ENCODE results near the gene GPN3.

DNA sequence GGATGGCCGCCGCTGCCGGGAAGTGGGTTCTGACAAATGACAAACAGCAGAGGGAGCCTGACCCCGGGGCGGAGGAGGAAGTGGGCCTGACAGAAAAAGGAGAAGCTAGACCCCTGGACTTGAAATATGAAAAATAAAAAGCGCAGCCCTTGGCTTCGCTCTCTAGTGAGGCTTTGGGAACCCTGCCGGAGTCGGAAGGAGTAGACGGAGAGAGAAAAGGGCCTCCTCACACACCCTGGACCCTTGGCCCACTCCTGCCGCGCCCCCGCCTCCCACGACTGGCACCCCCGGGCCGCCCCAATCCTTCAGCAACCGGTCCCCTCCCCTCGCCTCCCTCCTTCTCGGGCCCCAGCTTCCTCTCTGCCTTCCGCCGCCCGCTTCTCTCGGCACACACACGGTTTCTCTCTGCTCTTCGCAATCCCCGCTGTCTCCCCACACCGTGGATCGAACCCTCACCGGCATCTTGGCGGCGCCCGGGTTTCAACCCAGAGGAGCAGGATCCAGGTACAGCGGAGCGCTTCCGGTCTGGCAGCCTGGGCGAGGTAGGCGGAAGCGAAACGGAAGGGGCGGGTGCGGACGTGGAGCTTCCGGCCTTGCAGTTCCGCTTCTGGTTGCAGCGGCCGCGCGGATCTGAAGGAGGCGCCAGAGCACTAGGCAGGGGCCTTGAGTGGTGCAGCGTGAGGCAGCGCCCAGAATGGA, 18.1 kb downstream of the GPN3 start, which contains the start of gene ARPC3:
- TF ChIP-seq, protein P1, sequence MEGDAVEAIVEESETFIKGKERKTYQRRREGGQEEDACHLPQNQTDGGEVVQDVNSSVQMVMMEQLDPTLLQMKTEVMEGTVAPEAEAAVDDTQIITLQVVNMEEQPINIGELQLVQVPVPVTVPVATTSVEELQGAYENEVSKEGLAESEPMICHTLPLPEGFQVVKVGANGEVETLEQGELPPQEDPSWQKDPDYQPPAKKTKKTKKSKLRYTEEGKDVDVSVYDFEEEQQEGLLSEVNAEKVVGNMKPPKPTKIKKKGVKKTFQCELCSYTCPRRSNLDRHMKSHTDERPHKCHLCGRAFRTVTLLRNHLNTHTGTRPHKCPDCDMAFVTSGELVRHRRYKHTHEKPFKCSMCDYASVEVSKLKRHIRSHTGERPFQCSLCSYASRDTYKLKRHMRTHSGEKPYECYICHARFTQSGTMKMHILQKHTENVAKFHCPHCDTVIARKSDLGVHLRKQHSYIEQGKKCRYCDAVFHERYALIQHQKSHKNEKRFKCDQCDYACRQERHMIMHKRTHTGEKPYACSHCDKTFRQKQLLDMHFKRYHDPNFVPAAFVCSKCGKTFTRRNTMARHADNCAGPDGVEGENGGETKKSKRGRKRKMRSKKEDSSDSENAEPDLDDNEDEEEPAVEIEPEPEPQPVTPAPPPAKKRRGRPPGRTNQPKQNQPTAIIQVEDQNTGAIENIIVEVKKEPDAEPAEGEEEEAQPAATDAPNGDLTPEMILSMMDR (IDR thresholded peaks at IDR 0.05; ENCODE audit: low read length), result peak; percentile 69
- TF ChIP-seq EZH2 (IDR thresholded peaks at IDR 0.05; ENCODE audit: borderline replicate concordance, low read length), result no peak

All from OCI-LY1 (cell line).